HG03103 (cell line): ENCODE measurements around the gene ST8SIA6.
"Not testable (repeated sequence)": the region's sequence is repeated elsewhere in the genome, so short reads cannot be mapped to it uniquely, and the experiment has no call there.

Source experiments
- ATAC-seq: cut with Tn5 transposase; IDR thresholded peaks from one replicate; pipeline ENCODE4 v1.9.1; 2021; ENCODE audit warnings: low read depth; ENCODE audit not compliant: unreplicated experiment

The ST8SIA6 gene

GRCh38 chr10:17349717-17350116, 104.7 kb downstream of the ST8SIA6 start:
- ATAC-seq = no peak

GRCh38 chr10:17348501-17349349, 105.7 kb downstream of the ST8SIA6 start:
- ATAC-seq = no peak

DNA sequence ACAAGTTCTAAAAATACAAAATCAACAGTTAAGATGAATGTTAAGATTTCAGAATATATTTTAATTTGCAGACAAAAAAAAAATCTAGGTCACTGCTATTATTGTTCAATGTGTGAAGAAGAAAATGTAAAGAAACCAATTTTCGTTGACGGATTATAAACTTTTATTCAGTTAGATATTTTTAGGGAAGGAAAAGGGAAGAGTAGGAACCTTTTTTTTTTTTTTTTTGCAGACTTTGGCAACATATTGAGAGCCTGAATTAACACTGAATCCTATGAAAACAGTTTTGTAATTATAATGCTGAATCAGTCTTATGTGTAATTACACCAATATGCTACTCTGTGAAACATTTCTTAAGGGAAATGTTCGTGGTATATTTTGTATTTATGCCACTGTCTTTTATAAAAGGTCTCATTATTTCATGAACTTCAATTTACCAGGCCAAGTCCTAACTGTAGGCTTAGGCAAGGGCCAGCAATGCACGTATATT, 106.3 kb downstream of the ST8SIA6 start:
- ATAC-seq = no peak

GRCh38 chr10:17344206-17344605, 110.2 kb downstream of the ST8SIA6 start:
- no peak for ATAC-seq

- no peak for ATAC-seq
Measured at GRCh38 chr10:17343118-17343517, 111.3 kb downstream of the ST8SIA6 start.

DNA sequence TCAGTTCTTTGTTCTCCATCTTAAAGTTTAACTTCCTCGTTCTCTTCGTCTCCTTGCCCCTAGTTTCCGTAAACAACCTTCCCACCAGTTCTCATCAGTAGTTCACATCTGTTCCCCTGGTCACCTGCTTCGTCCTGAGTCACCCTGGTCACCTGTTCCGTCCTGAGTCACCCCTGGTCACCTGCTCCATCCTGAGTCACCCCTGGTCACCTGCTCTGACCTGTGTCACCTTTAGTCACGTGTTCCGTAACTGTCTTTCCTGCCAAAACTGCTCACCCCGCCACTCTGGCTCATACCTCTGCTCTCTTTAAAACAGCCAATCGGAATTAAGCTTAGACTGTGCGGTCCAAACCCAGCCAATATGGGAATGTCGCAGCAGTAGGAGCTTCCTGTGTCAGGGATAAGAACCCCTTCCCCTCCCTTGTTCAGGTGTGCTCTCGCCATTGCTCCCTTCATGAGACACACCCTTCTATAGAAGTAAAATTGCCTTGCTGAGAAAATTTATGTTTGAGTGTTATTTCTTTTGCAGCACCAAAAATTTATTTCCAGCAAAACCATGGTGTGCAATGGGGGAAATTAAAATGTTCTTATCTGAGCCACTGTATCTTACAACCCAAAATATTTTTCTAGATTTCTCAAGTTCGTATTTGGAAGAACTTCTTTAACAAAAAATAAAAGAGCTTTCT, 114.1 kb downstream of the ST8SIA6 start:
- ATAC-seq = no peak

DNA sequence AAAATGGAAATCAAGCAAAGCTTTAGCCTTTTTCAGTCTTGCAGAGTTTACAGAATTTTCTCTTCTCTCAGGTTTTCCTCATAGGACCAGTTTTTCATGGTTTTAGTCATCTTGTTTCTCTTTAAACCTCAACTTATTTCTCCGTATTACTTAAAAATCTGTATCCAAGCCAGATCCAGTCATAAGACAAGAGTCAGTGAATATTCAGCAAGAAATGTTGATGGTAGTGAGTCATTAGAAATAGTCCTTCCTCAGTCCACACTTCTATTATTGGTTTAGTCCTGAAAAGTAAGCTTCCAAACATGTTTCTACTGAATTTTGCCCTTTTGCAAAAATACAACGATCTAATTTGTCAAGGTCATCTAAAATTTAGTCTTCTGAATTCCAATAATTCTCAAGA, 119.3 kb downstream of the ST8SIA6 start:
- ATAC-seq = no peak

GRCh38 chr10:17330501-17330900, 123.9 kb downstream of the ST8SIA6 start:
- no peak for ATAC-seq

- ATAC-seq = no peak
Measured at GRCh38 chr10:17326377-17326776, 128.0 kb downstream of the ST8SIA6 start.

- not testable (repeated sequence) for ATAC-seq
Measured at GRCh38 chr10:17321957-17322356, 132.4 kb downstream of the ST8SIA6 start.

- ATAC-seq = peak; percentile 82
Measured at GRCh38 chr10:17316488-17317170, 137.8 kb downstream of the ST8SIA6 start.

GRCh38 chr10:17309435-17309834, 145.0 kb downstream of the ST8SIA6 start:
- ATAC-seq = no peak

- no peak for ATAC-seq
Measured at GRCh38 chr10:17307123-17307522, 147.3 kb downstream of the ST8SIA6 start.

DNA sequence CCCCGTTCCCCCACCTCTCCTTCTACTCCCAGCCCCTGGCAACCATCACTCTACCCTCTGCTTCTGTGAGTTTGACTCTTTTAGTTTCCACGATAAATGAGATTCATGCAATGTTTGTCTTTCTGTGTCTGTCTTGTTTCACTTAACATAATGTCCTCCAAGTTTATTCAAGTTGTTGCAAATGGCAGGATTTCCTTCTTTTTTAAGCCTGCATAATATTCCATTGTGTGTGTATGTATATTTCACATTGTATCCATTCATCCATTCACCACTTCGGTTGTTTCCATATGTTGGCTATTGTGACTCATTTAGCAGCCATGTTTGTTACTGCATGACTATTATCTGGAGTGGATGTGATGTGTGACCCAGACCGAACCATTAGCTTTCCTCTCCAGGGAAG, 162.0 kb downstream of the ST8SIA6 start:
- no peak for ATAC-seq

- ATAC-seq = no peak
Measured at GRCh38 chr10:17290226-17290625, 164.2 kb downstream of the ST8SIA6 start.

DNA sequence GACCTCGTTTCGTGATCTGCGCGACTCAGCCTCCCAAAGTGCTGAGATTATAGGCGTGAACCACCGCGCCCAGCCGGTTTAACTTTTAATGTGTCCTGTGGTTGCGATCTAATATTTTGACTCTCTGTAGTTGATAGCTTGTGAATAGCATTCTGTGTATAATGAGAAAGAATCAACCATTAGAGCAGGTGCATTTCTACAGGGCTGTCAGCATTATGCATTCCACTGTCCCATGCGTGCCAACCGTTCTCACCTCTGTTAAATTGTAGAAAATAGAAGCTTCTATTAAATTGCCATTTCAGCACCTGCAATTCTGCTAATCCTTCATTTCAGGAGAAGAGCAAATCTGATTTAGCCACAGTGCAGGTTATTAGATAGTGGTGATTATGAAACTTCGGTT, 164.6 kb downstream of the ST8SIA6 start:
- no peak for ATAC-seq

- no peak for ATAC-seq
Measured at GRCh38 chr10:17286562-17287550, 167.5 kb downstream of the ST8SIA6 start.

- no peak for ATAC-seq
Measured at GRCh38 chr10:17282311-17282710, 172.1 kb downstream of the ST8SIA6 start.

DNA sequence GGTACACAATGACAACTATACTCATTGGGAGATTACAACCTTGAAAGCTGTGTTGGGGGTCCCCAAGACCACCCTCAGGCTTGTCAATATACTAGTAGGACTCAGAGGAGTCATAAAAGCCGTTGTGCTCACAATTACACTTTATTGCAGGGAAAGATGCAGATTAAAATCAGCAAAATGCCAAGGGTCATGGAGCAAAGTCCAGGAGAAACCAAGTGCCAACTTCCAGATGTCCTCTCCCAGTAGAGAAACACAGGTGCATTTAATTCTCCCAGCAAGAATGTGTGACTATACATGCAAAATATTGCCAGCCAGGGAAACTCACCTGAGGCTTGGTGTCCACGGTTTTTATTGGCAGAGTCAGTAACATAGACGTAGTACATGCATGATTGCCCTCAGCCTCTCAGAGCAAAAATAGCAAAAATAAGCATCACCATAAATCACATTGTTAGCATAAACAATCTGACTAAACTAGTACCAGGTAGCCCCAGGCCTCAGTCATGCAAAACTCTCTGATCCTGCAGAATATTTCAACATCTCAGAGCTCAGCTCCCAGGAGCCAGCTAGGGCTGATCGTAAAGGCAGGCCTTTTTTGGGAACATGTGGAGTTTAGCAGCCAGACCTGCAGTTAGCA, 175.7 kb downstream of the ST8SIA6 start:
- ATAC-seq = no peak
